ENCODE data around the gene INSIG2.

DNA sequence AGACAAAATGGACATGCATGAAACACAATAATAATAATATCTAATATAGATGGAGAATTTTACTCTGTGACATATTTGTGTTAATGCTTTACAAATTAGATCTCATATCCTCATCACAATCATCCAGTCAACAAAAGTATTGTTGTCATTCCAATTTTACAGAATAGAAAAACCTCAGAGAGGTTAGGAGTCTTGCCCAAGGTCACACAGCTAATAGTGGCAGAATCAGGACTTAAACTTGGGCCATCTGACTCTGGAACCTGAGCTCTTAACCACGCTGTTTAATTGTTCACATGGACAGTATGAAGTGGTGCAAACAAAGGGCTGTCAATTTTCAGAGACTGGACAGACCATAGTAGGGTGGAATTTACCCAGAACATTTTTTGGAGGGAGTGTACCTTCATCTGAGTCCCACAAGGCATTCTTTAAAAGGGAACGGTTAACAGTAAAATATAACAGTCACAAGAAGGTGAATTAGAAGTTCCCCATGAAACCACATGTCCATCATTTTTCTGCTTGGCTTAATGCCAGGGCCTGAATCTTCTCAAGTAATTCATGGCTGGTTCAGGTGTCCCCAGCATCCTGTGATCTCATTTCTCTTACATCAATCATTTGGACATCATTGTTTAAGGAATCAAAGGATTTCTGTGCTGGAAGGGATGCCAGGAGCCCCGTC lies 39.0 kb upstream of the INSIG2 start:
- TF ChIP-seq, protein P1, sequence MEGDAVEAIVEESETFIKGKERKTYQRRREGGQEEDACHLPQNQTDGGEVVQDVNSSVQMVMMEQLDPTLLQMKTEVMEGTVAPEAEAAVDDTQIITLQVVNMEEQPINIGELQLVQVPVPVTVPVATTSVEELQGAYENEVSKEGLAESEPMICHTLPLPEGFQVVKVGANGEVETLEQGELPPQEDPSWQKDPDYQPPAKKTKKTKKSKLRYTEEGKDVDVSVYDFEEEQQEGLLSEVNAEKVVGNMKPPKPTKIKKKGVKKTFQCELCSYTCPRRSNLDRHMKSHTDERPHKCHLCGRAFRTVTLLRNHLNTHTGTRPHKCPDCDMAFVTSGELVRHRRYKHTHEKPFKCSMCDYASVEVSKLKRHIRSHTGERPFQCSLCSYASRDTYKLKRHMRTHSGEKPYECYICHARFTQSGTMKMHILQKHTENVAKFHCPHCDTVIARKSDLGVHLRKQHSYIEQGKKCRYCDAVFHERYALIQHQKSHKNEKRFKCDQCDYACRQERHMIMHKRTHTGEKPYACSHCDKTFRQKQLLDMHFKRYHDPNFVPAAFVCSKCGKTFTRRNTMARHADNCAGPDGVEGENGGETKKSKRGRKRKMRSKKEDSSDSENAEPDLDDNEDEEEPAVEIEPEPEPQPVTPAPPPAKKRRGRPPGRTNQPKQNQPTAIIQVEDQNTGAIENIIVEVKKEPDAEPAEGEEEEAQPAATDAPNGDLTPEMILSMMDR (optimal IDR thresholded peaks at IDR 0.05 in 1 of 3, IDR thresholded peaks at IDR 0.05 in 1 of 3, conservative IDR thresholded peaks at IDR 0.05 in 1 of 3; ENCODE audit: extremely low read depth in 1 of 3, insufficient read depth in 2 of 3, low read length in 3 of 3), result no peak
- no peak for TF ChIP-seq EZH2 (IDR thresholded peaks at IDR 0.05; ENCODE audit: low read length)
